Osteocyte (in vitro differentiated cells): Measurements from ENCODE around the gene ZNF438. TPM values are rescaled to one million over a fixed set of nuclear protein-coding genes. Genes with fewer than 3 reads are reported as not detected.
"Not testable (repeated sequence)": the region's sequence is repeated elsewhere in the genome, so short reads cannot be mapped to it uniquely, and the experiment has no call there.

Experiments
- DNase-seq: peaks from one replicate; pipeline ENCODE4 v3.0.0; 2021; ENCODE audit warnings: mixed read lengths; ENCODE audit not compliant: unreplicated experiment; ENCODE audit errors: extremely low spot score
- H3K27ac Mint-ChIP-seq: one replicate; pipeline ENCODE4 v1.8.0; 2021; ENCODE audit warnings: mild to moderate bottlenecking, mixed read lengths; ENCODE audit not compliant: unreplicated experiment
- H3K27me3 Mint-ChIP-seq: one replicate; pipeline ENCODE4 v1.8.0; 2021; ENCODE audit warnings: mixed read lengths; ENCODE audit not compliant: unreplicated experiment
- H3K36me3 Mint-ChIP-seq: one replicate; pipeline ENCODE4 v1.8.0; 2021; ENCODE audit warnings: mixed read lengths; ENCODE audit not compliant: unreplicated experiment
- H3K4me1 Mint-ChIP-seq: one replicate; pipeline ENCODE4 v1.8.0; 2021; ENCODE audit warnings: mixed read lengths; ENCODE audit not compliant: unreplicated experiment
- H3K4me3 Mint-ChIP-seq: one replicate; pipeline ENCODE4 v1.8.0; 2021; ENCODE audit warnings: mild to moderate bottlenecking, moderate library complexity, mixed read lengths; ENCODE audit not compliant: unreplicated experiment
- H3K9me3 Mint-ChIP-seq: one replicate; pipeline ENCODE4 v1.8.0; 2021; ENCODE audit warnings: mixed read lengths; ENCODE audit not compliant: unreplicated experiment
- CTCF ChIP-seq: fragments of 200-600 bp; sonication (generic); IDR thresholded peaks from 2 replicates; pipeline ENCODE4 v1.5.0; 2021; ENCODE audit warnings: antibody characterized with exemption, mild to moderate bottlenecking, moderate library complexity
- total RNA-seq: library from RNA; stranded (reverse); gene quantifications from 2 replicates; pipeline ENCODE4 v1.2.1, GENCODE V29; 2021

The ZNF438 gene
- total RNA-seq, 1 donor from 2014 or later = 4.8 TPM

- no peak for TF ChIP-seq CTCF
- no peak overlapping the region for H3K4me3 Mint-ChIP-seq
These were observed 31.2 kb upstream of the ZNF438 start for GRCh38 chr10:31062856-31063255.

GRCh38 chr10:31061941-31062340 is 30.3 kb upstream of the ZNF438 start:
- Mint-ChIP-seq H3K9me3 (no peaks in the 10 kb centered on the region), H3K36me3 (no peaks in the 10 kb centered on the region), H3K4me1 (peaks cover 36% of the 10 kb centered on the region), H3K27me3 (no peaks in the 10 kb centered on the region), H3K27ac (no peak overlapping the region), H3K4me3 (no peak overlapping the region)
- no peak for TF ChIP-seq CTCF
- DNase-seq = no peak

More at GRCh38 chr10:31062856-31063255, 31.2 kb upstream of the ZNF438 start:
- no peaks in the 10 kb centered on the region for H3K27me3 Mint-ChIP-seq
- no peaks in the 10 kb centered on the region for H3K9me3 Mint-ChIP-seq
- peak overlapping the region; percentile 42 for H3K27ac Mint-ChIP-seq
- H3K36me3 Mint-ChIP-seq = no peaks in the 10 kb centered on the region
- peaks cover 36% of the 10 kb centered on the region for H3K4me1 Mint-ChIP-seq
- no peak for DNase-seq

- DNase-seq = no peak
- H3K4me1 Mint-ChIP-seq = peaks cover 25% of the 10 kb centered on the region
- no peak for TF ChIP-seq CTCF
- no peaks in the 10 kb centered on the region for H3K27me3 Mint-ChIP-seq
- H3K9me3 Mint-ChIP-seq = no peaks in the 10 kb centered on the region
- no peak overlapping the region for H3K4me3 Mint-ChIP-seq
- no peaks in the 10 kb centered on the region for H3K36me3 Mint-ChIP-seq
- no peak overlapping the region for H3K27ac Mint-ChIP-seq
These were observed 27.4 kb upstream of the ZNF438 start for GRCh38 chr10:31058795-31059703.

GRCh38 chr10:31056678-31057077 is 25.0 kb upstream of the ZNF438 start:
- not testable (repeated sequence) for H3K36me3 Mint-ChIP-seq, H3K9me3 Mint-ChIP-seq, H3K27ac Mint-ChIP-seq, H3K4me3 Mint-ChIP-seq, H3K27me3 Mint-ChIP-seq, DNase-seq, H3K4me1 Mint-ChIP-seq

DNA sequence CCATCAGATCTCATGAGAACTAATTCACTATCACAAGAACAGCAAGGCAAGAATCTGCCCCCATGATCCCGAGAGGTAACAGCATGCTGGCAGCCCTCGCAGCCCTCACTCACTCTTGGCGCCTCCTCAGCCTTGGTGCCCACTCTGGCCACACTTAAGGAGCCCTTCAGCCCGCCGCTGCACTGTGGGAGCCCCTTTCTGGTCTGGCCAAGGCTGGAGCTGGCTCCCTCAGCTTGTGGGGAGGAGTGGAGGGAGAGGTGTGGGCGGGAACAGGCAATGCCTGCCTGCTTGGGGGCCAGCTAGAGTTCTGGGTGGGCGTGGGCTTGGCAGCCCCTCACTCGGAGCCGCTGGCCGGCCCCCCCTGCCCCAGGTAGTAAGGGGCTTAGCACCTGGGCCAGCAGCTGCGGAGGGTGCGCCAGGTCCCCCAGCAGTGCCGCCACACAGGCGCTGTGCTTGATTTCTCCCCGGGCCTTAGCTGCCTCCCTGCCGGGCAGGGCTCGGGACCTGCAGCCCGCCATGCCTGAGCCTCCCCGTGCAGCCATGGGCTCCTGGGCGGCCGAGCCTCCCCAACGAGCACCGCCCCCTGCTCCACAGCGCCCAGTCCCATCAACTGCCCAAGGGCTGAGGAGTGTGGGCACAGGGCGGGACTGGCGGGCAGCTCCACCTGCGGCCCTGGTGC is 24.0 kb upstream of the ZNF438 start:
- DNase-seq = no peak
- Mint-ChIP-seq H3K4me1 (peaks cover 8% of the 10 kb centered on the region), H3K4me3 (no peak overlapping the region), H3K9me3 (peaks cover 8% of the 10 kb centered on the region), H3K27me3 (no peaks in the 10 kb centered on the region), H3K27ac (no peak overlapping the region), H3K36me3 (no peaks in the 10 kb centered on the region)
- no peak for TF ChIP-seq CTCF
